ENCODE measurements around the gene SLC25A2. TPM values are rescaled to one million over a fixed set of nuclear protein-coding genes. Genes with fewer than 3 reads are reported as not detected.
"Not testable (repeated sequence)": the region's sequence is repeated elsewhere in the genome, so short reads cannot be mapped to it uniquely, and the experiment has no call there.

Gene SLC25A2
- total RNA-seq, 1 donor from 2014 or later = 0.20 TPM

- not testable (repeated sequence) for DNase-seq (ENCODE audit: low read depth in 2 of 2)
Observed at GRCh38 chr5:141316963-141317362, 13.1 kb upstream of the SLC25A2 start.

GRCh38 chr5:141313711-141314110 is 9.9 kb upstream of the SLC25A2 start:
- no peak for DNase-seq (ENCODE audit: low read depth in 2 of 2)

GRCh38 chr5:141306630-141307029 is 2.8 kb upstream of the SLC25A2 start:
- DNase-seq (ENCODE audit: low read depth in 2 of 2) = no peak

- DNase-seq (ENCODE audit: low read depth in 2 of 2) = no peak
Observed at GRCh38 chr5:141298376-141298775, 5.5 kb downstream of the SLC25A2 start.

- DNase-seq (ENCODE audit: low read depth in 2 of 2) = no peak
Observed at GRCh38 chr5:141272906-141273305, 30.9 kb downstream of the SLC25A2 start.

GRCh38 chr5:141269195-141269594 is 34.7 kb downstream of the SLC25A2 start:
- DNase-seq (ENCODE audit: low read depth in 2 of 2) = no peak

- no peak for DNase-seq (ENCODE audit: low read depth in 2 of 2)
Observed at GRCh38 chr5:141261238-141261546, 42.7 kb downstream of the SLC25A2 start.

GRCh38 chr5:141260458-141261237 is 43.2 kb downstream of the SLC25A2 start:
- DNase-seq (ENCODE audit: low read depth in 2 of 2) = peak; percentile 14

- no peak for DNase-seq (ENCODE audit: low read depth in 2 of 2)
Observed at GRCh38 chr5:141258948-141259347, 44.9 kb downstream of the SLC25A2 start.

GRCh38 chr5:141258464-141258863 is 45.4 kb downstream of the SLC25A2 start:
- DNase-seq (ENCODE audit: low read depth in 2 of 2) = no peak

Other genes starting within 250 kb of the SLC25A2 start
- 1.3 and 2.2 TPM in 2 replicates for gene PCDHB2, start 209.4 kb downstream of the SLC25A2 start, total RNA-seq
- 0.22 and 0.60 TPM in 2 replicates for gene PCDHB3, start 203.6 kb downstream of the SLC25A2 start, total RNA-seq
- gene PCDHB4, start 182.2 kb downstream of the SLC25A2 start, total RNA-seq = 0.20 and 0.22 TPM in 2 replicates
- gene PCDHB5, start 168.8 kb downstream of the SLC25A2 start, total RNA-seq = 0.87 and 1.8 TPM in 2 replicates
- gene PCDHB6, start 154.0 kb downstream of the SLC25A2 start, total RNA-seq = under 0.01 and 0.20 TPM in 2 replicates
- 0.44 and 2.4 TPM in 2 replicates for gene PCDHB7, start 131.4 kb downstream of the SLC25A2 start, total RNA-seq
- gene PCDHB8, start 126.3 kb downstream of the SLC25A2 start, total RNA-seq = 0.40 and 0.44 TPM in 2 replicates
- gene PCDHB16, start 121.7 kb downstream of the SLC25A2 start, total RNA-seq = 0.22 and 0.99 TPM in 2 replicates
- gene PCDHB9, start 116.9 kb downstream of the SLC25A2 start, total RNA-seq = 0.22 and 0.40 TPM in 2 replicates
- gene PCDHB10, start 111.7 kb downstream of the SLC25A2 start, total RNA-seq = 0.44 and 1.8 TPM in 2 replicates
- gene PCDHB11, start 104.4 kb downstream of the SLC25A2 start, total RNA-seq = 0.44 and 1.8 TPM in 2 replicates
- 0.44 and 1.4 TPM in 2 replicates for gene PCDHB12, start 95.3 kb downstream of the SLC25A2 start, total RNA-seq
- 0.87 and 2.6 TPM in 2 replicates for gene PCDHB13, start 90.1 kb downstream of the SLC25A2 start, total RNA-seq
- gene PCDHB14, start 80.7 kb downstream of the SLC25A2 start, total RNA-seq = 1.1 and 1.4 TPM in 2 replicates
- 0.44 and 1.4 TPM in 2 replicates for gene PCDHB15, start 58.7 kb downstream of the SLC25A2 start, total RNA-seq
- gene TAF7, start 16.7 kb upstream of the SLC25A2 start, total RNA-seq = 56.7 and 63.5 TPM in 2 replicates
- gene PCDHGA1, start 26.5 kb upstream of the SLC25A2 start, total RNA-seq = 0.40 and 0.44 TPM in 2 replicates
- gene PCDHGA2, start 34.7 kb upstream of the SLC25A2 start, total RNA-seq = 0.65 and 0.79 TPM in 2 replicates
- 0.40 and 0.44 TPM in 2 replicates for gene PCDHGA3, start 39.8 kb upstream of the SLC25A2 start, total RNA-seq
- gene PCDHGB1, start 46.0 kb upstream of the SLC25A2 start, total RNA-seq = 0.87 and 1.6 TPM in 2 replicates
- 2.0 TPM in 2 replicates for gene PCDHGA4, start 51.0 kb upstream of the SLC25A2 start, total RNA-seq
- 1.3 and 1.4 TPM in 2 replicates for gene PCDHGB2, start 55.9 kb upstream of the SLC25A2 start, total RNA-seq
- 0.44 and 0.60 TPM in 2 replicates for gene PCDHGA5, start 60.1 kb upstream of the SLC25A2 start, total RNA-seq
- gene PCDHGB3, start 66.2 kb upstream of the SLC25A2 start, total RNA-seq = 2.0 and 3.8 TPM in 2 replicates
- 1.7 and 2.4 TPM in 2 replicates for gene PCDHGA6, start 69.8 kb upstream of the SLC25A2 start, total RNA-seq
- gene PCDHGA7, start 78.7 kb upstream of the SLC25A2 start, total RNA-seq = 0.65 and 0.99 TPM in 2 replicates
- 8.3 and 10.1 TPM in 2 replicates for gene PCDHGB4, start 83.6 kb upstream of the SLC25A2 start, total RNA-seq
- gene PCDHGA8, start 88.6 kb upstream of the SLC25A2 start, total RNA-seq = 1.1 and 1.2 TPM in 2 replicates
- gene PCDHGB5, start 93.9 kb upstream of the SLC25A2 start, total RNA-seq = 7.4 and 9.5 TPM in 2 replicates
- 0.87 and 2.2 TPM in 2 replicates for gene PCDHGA9, start 98.7 kb upstream of the SLC25A2 start, total RNA-seq
- 1.3 and 2.4 TPM in 2 replicates for gene PCDHGB6, start 104.0 kb upstream of the SLC25A2 start, total RNA-seq
- 2.6 and 5.0 TPM in 2 replicates for gene PCDHGA10, start 108.9 kb upstream of the SLC25A2 start, total RNA-seq
- 4.1 and 6.2 TPM in 2 replicates for gene PCDHGB7, start 113.6 kb upstream of the SLC25A2 start, total RNA-seq
- 4.1 and 4.4 TPM in 2 replicates for gene PCDHGA11, start 117.0 kb upstream of the SLC25A2 start, total RNA-seq
- gene PCDHGA12, start 126.5 kb upstream of the SLC25A2 start, total RNA-seq = 1.8 and 2.8 TPM in 2 replicates
- 10.2 and 10.9 TPM in 2 replicates for gene PCDHGC3, start 171.9 kb upstream of the SLC25A2 start, total RNA-seq
- 0.65 and 0.79 TPM in 2 replicates for gene PCDHGC4, start 181.0 kb upstream of the SLC25A2 start, total RNA-seq
- under 0.01 and 0.40 TPM in 2 replicates for gene PCDHGC5, start 185.0 kb upstream of the SLC25A2 start, total RNA-seq